ENCODE measurements around the gene EIPR1. TPM values are rescaled to one million over a fixed set of nuclear protein-coding genes. Genes with fewer than 3 reads are reported as not detected.

The EIPR1 gene
- total RNA-seq, 1 donor from 2014 or later = 27.9 TPM

DNA sequence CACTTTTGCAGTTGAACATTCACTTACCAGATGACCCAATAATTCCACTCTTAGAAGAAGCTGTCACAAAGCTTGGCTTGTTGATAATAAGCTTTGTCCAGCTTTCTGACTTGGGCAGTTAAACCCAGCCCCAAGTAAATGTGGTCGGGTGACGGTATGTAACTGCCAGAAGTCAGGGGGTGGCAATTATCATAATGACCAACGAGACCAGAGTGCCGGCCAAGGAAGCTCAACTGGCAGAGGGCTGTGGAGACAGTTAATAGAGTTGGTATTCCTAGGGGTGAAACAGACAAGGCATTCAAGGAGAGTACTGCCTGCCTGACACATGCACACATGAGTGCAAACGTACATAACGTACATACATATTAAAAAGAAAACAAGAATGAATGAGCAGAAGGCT, 116.7 kb downstream of the EIPR1 start:
- peaks cover 3% of the 10 kb centered on the region for H3K36me3 Mint-ChIP-seq
- no peak overlapping the region for H3K4me3 Mint-ChIP-seq
- H3K9me3 Mint-ChIP-seq = no peaks in the 10 kb centered on the region
- H3K27me3 Mint-ChIP-seq (ENCODE audit: low read depth) = no peaks in the 10 kb centered on the region
- H3K4me1 Mint-ChIP-seq = peaks cover 1% of the 10 kb centered on the region
- no peak overlapping the region for H3K27ac Mint-ChIP-seq
- DNase-seq (ENCODE audit: low spot score in 2 of 2, unreplicated experiment in 2 of 2) = no peak
- TF ChIP-seq, protein P1, sequence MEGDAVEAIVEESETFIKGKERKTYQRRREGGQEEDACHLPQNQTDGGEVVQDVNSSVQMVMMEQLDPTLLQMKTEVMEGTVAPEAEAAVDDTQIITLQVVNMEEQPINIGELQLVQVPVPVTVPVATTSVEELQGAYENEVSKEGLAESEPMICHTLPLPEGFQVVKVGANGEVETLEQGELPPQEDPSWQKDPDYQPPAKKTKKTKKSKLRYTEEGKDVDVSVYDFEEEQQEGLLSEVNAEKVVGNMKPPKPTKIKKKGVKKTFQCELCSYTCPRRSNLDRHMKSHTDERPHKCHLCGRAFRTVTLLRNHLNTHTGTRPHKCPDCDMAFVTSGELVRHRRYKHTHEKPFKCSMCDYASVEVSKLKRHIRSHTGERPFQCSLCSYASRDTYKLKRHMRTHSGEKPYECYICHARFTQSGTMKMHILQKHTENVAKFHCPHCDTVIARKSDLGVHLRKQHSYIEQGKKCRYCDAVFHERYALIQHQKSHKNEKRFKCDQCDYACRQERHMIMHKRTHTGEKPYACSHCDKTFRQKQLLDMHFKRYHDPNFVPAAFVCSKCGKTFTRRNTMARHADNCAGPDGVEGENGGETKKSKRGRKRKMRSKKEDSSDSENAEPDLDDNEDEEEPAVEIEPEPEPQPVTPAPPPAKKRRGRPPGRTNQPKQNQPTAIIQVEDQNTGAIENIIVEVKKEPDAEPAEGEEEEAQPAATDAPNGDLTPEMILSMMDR (IDR thresholded peaks at IDR 0.05; ENCODE audit: unreplicated experiment) = no peak

DNA sequence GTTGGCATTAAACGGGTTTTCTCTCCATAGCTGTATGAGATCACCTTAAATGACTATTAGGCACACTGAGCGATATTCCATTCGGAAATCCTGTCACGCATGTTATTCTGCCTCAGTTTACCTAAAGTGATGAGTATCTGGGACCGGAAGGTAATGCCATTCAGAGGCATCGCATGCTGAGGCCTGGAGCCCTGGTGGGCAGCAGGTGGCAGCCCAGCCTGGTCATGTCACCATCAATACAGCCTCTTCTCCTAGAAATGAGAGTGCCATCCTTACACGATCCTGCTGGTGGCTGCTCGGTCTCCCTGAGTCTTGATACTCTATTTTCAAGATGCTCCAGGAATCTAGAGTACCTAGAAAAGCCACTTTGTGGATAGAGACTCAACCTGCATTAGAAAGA, 119.8 kb downstream of the EIPR1 start:
- H3K36me3 Mint-ChIP-seq = peaks cover 3% of the 10 kb centered on the region
- DNase-seq (ENCODE audit: low spot score in 2 of 2, unreplicated experiment in 2 of 2) = no peak
- H3K4me1 Mint-ChIP-seq = peaks cover 1% of the 10 kb centered on the region

DNA sequence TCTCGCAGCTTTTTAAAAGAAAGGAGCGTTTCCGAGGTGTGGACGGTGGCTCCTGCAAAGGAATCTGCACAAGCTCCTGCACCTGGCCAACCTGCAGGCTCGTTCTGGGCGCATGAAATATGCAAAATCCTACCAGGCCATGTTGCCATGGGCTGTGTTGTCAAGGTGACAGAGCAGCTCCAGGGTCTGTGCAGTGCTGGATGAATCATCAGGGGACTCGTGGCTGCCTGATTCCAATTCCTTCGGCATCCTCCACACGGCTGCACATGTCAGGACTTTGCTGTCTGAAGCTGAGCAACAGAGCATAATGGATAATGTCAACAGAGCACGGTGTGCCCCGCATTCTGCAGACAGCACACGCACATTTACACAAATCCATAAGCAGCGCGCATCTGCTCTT, 120.5 kb downstream of the EIPR1 start:
- H3K9me3 Mint-ChIP-seq = no peaks in the 10 kb centered on the region
- peaks cover 1% of the 10 kb centered on the region for H3K4me1 Mint-ChIP-seq
- TF ChIP-seq, protein P1 (IDR thresholded peaks at IDR 0.05; ENCODE audit: unreplicated experiment) = no peak
- peaks cover 3% of the 10 kb centered on the region for H3K36me3 Mint-ChIP-seq
- no peak overlapping the region for H3K4me3 Mint-ChIP-seq
- DNase-seq (ENCODE audit: low spot score in 2 of 2, unreplicated experiment in 2 of 2) = no peak
- H3K27me3 Mint-ChIP-seq (ENCODE audit: low read depth) = no peaks in the 10 kb centered on the region
- H3K27ac Mint-ChIP-seq = no peak overlapping the region

More for the DNA sequence above, 119.8 kb downstream of the EIPR1 start:
- H3K27ac Mint-ChIP-seq = no peak overlapping the region
- no peak overlapping the region for H3K4me3 Mint-ChIP-seq
- H3K9me3 Mint-ChIP-seq = no peaks in the 10 kb centered on the region
- TF ChIP-seq, protein P1 (IDR thresholded peaks at IDR 0.05; ENCODE audit: unreplicated experiment) = no peak
- H3K27me3 Mint-ChIP-seq (ENCODE audit: low read depth) = no peaks in the 10 kb centered on the region

DNA sequence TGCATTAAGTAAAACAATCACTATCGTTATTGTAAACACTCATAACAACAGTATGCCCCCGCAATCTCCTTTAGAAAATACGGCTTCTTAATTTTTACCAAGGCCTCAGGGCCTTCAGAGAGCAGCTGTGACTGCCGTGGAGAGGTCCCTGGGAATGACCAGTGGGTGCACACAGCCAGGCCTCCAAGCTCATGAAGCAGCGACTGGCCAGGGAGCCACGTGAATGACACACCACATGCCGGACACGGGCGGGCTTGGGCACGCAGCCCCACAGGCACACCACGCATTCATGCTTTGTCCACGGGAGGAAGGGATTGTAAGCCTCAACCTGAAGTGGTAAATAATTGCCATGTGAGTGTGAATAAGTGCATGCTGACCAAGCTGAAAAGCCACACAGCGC, 121.0 kb downstream of the EIPR1 start:
- Mint-ChIP-seq H3K4me3 (no peak overlapping the region), H3K36me3 (peaks cover 4% of the 10 kb centered on the region), H3K9me3 (no peaks in the 10 kb centered on the region), H3K4me1 (peaks cover 1% of the 10 kb centered on the region), H3K27me3 (ENCODE audit: low read depth) (no peaks in the 10 kb centered on the region), H3K27ac (no peak overlapping the region)
- no peak for DNase-seq (ENCODE audit: low spot score in 2 of 2, unreplicated experiment in 2 of 2)
- TF ChIP-seq, protein P1 (IDR thresholded peaks at IDR 0.05; ENCODE audit: unreplicated experiment) = no peak

DNA sequence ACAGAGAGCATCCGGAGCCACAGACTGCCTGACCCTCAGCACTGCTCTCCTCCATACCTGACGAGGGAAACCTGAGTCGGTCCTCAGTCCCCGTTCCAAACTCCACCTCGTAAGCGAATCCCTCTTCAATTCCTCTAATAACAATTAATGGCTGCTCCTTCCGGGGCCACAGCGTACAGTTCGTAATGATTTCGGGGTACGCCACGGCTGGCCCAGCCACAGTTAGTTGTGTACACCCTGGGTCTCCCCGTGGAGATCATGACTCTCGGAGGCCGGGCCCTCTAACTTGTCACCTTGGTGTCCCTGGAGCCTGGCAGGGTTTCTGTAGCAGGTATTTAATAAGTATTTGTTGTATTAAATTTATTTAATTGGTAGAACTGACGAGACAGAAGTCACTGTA, 121.5 kb downstream of the EIPR1 start:
- Mint-ChIP-seq H3K9me3 (no peaks in the 10 kb centered on the region), H3K27ac (no peak overlapping the region), H3K4me1 (peaks cover 1% of the 10 kb centered on the region), H3K27me3 (ENCODE audit: low read depth) (no peaks in the 10 kb centered on the region), H3K36me3 (peaks cover 7% of the 10 kb centered on the region), H3K4me3 (no peak overlapping the region)
- TF ChIP-seq, protein P1 (IDR thresholded peaks at IDR 0.05; ENCODE audit: unreplicated experiment) = no peak
- DNase-seq (ENCODE audit: low spot score in 2 of 2, unreplicated experiment in 2 of 2) = no peak

DNA sequence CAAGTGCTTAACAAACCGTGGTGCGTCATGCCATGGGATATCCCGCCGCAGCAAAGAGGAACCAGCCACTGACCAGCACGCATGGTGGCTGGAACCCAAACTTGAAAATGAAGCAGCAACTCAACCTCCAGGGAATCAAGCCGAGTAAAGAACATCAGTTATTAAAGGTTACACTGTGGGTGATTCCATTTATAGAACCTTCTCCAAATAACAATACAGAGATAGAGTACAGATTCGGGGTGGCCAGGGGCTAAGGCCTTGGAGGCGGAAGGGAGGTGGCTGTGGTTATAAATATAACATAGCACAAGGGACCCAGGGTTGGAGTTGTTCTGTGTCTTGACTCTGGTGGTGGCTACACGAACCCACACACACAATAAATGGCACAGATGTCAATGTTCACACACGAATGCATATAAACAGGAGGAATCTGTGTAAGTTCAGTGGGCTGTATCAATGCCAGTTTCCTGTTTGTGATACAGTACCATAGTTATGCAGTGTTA, 123.1 kb downstream of the EIPR1 start:
- Mint-ChIP-seq H3K4me3 (no peak overlapping the region), H3K9me3 (peaks cover 6% of the 10 kb centered on the region), H3K27ac (no peak overlapping the region), H3K27me3 (ENCODE audit: low read depth) (no peaks in the 10 kb centered on the region), H3K36me3 (peaks cover 10% of the 10 kb centered on the region), H3K4me1 (peaks cover 1% of the 10 kb centered on the region)
- TF ChIP-seq, protein P1 (IDR thresholded peaks at IDR 0.05; ENCODE audit: unreplicated experiment) = no peak
- DNase-seq (ENCODE audit: low spot score in 2 of 2, unreplicated experiment in 2 of 2) = no peak

Measured in mesothelial cell of epicardium (in vitro differentiated cells).